Urinary bladder (tissue), 4 donors: ENCODE measurements around the gene TUT1. TPM values are rescaled to one million over a fixed set of nuclear protein-coding genes. Genes with fewer than 3 reads are reported as not detected.
A peak's percentile ranks its signal among the peaks of the same experiment; 100 is the strongest.
"Not testable (repeated sequence)": the region's sequence is repeated elsewhere in the genome, so short reads cannot be mapped to it uniquely, and the experiment has no call there.

Source experiments
- DNase-seq: peaks from one replicate; pipeline ENCODE4 v3.0.0-alpha.2; 2015; ENCODE audit errors: extremely low spot score
- H3K27ac ChIP-seq: one replicate; pipeline ENCODE4 v1.5.1; 2013; ENCODE audit warnings: low read depth, mild to moderate bottlenecking, moderate library complexity
- H3K36me3 ChIP-seq: one replicate; pipeline ENCODE4 v1.6.1; 2013; ENCODE audit warnings: mild to moderate bottlenecking, moderate library complexity; ENCODE audit not compliant: insufficient read depth
- H3K4me1 ChIP-seq: one replicate; pipeline ENCODE4 v1.6.1; 2013; ENCODE audit warnings: mild to moderate bottlenecking, moderate library complexity; ENCODE audit not compliant: insufficient read depth
- H3K4me3 ChIP-seq: one replicate; pipeline ENCODE4 v1.5.1; 2013; ENCODE audit warnings: low read depth, low read length
- WGBS: extraction: QIAGEN DNeasy Blood & Tissue Kit; methylation state at CpG from one replicate; pipeline ENCODE4 v1.1.7; 2013; 5-methylcytosine and 5-hydroxymethylcytosine counted together
- polyA plus RNA-seq: library from polyadenylated mRNA; stranded (reverse); fragments of 200-250 nt; gene quantifications from one replicate; pipeline ENCODE4 v1.2.3, GENCODE V29; 2013
- total RNA-seq: library from RNA; depleted of rRNA; stranded (reverse); fragments of >200 nt; gene quantifications from one replicate; pipeline ENCODE4 v1.2.3, GENCODE V29; 2014
- donor health status: healthy with polysubstance abuse.
- donor health status: healthy.

TUT1 gene, protein sequence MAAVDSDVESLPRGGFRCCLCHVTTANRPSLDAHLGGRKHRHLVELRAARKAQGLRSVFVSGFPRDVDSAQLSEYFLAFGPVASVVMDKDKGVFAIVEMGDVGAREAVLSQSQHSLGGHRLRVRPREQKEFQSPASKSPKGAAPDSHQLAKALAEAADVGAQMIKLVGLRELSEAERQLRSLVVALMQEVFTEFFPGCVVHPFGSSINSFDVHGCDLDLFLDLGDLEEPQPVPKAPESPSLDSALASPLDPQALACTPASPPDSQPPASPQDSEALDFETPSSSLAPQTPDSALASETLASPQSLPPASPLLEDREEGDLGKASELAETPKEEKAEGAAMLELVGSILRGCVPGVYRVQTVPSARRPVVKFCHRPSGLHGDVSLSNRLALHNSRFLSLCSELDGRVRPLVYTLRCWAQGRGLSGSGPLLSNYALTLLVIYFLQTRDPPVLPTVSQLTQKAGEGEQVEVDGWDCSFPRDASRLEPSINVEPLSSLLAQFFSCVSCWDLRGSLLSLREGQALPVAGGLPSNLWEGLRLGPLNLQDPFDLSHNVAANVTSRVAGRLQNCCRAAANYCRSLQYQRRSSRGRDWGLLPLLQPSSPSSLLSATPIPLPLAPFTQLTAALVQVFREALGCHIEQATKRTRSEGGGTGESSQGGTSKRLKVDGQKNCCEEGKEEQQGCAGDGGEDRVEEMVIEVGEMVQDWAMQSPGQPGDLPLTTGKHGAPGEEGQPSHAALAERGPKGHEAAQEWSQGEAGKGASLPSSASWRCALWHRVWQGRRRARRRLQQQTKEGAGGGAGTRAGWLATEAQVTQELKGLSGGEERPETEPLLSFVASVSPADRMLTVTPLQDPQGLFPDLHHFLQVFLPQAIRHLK
- 5.1 TPM for total RNA-seq
- 14.3 TPM for polyA plus RNA-seq

DNA sequence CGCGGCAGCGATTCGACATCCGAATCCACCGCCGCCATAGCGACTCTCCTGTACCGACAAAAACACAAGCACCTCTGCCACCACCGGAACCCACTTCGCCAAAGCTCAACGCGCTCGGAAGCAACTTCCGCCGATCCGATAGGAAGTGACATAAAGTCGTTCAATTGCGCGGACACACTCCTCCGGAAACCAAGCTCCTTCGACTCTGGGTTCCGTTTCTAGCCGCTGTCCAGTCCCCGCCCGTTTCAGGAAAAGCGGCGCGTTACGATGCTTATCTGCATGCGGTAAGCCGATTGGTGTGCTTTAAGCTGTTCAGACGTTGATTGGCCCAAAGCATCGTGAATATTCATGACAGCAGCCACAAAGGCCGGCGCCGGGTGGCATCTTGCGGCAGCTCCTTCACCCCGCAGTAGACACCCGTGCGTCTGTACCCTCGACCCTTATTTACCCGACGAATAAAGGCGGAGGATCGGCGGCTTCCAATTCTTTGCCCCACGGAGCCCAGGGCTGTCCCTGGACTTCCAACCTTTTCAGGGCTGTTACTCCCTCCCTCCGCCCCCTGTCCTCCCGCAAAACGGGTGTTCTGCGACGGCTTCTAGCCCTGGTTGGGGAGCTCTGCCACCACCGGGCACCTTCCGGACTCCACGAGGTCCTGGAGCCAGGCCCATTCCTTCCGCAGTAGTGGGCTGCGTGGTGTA lies at the start of gene TUT1:
Gene TUT1 (minus strand): TSS at position 76 of the 698 bp plus-strand sequence. CDS start 38 bp downstream, at position 38.
- peaks cover 4% of the 10 kb centered on the region for H3K36me3 ChIP-seq
- H3K27ac ChIP-seq = peak within 1 kb of the TSS; percentile 90
- peak within 1 kb of the TSS; percentile 72 for H3K4me3 ChIP-seq
- under 1% methylated on average over 58 of the region's 58 CpGs for WGBS
- H3K4me1 ChIP-seq = no peaks in the 10 kb centered on the region
- peak; percentile 97 for DNase-seq

GRCh38 chr11:62632492-62632891 lies 41.2 kb upstream of the TUT1 start:
- Histone ChIP-seq H3K4me1 (no peaks in the 10 kb centered on the region), H3K4me3 (no peak overlapping the region), H3K27ac (no peak overlapping the region), H3K36me3 (peaks cover 22% of the 10 kb centered on the region)
- no peak for DNase-seq
- WGBS = 80% methylated on average over 6 of the region's 6 CpGs

GRCh38 chr11:62627713-62628112 lies 36.4 kb upstream of the TUT1 start:
- no peak overlapping the region for H3K4me3 ChIP-seq
- WGBS = 83% methylated on average over 3 of the region's 3 CpGs
- no peaks in the 10 kb centered on the region for H3K4me1 ChIP-seq
- H3K27ac ChIP-seq = no peak overlapping the region
- H3K36me3 ChIP-seq = peaks cover 17% of the 10 kb centered on the region
- no peak for DNase-seq

DNA sequence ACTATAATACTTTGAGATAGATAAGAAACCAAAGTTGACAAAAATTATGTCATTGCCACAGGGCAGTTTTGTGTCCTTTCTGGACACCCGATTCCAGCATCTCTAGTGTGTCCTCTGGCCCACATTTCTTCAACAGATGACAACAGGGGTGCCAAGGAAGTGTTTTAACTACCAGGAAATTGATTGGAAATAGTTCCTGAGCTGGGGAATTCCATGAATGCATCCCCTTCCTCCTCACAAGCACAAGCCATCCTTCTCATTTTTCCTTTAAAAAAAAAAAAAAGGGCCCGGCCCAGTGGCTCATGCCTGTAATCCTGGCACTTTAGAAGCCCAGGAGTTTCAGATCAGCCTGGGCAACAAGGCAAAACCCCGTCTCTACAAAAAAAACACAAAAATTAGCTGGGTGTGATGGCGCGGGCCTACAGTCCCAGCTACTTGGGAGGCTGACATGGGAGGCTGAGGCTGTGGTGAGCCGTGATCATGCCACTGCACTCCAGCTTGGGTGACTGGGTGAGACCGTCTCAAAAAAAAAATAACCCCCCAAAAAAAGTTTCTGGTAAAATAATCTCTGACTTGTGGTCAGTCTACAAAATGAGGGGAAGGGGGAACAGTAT lies 31.3 kb upstream of the TUT1 start:
- Histone ChIP-seq H3K4me1 (no peaks in the 10 kb centered on the region), H3K4me3 (no peak overlapping the region), H3K36me3 (peaks cover 4% of the 10 kb centered on the region), H3K27ac (peak overlapping the region; percentile 41)
- DNase-seq = no peak
- 84% methylated on average over 7 of the region's 7 CpGs for WGBS

- Histone ChIP-seq H3K4me1 (no peaks in the 10 kb centered on the region), H3K4me3 (peak within 1 kb of the TSS; percentile 60), H3K36me3 (peaks cover 4% of the 10 kb centered on the region), H3K27ac (peak within 1 kb of the TSS; percentile 81)
- 1% methylated on average over 77 of the region's 77 CpGs for WGBS
- peak; percentile 92 for DNase-seq
Measured at GRCh38 chr11:62621567-62622470, 30.5 kb upstream of the TUT1 start, which contains the start of gene B3GAT3. Gene B3GAT3, minus strand, starts transcription at chr11:62621986. Its CDS starts 39 bp downstream, at chr11:62621947.

GRCh38 chr11:62621027-62621566 lies 29.8 kb upstream of the TUT1 start:
- 27% methylated on average over 8 of the region's 8 CpGs for WGBS
- Histone ChIP-seq H3K4me1 (no peaks in the 10 kb centered on the region), H3K27ac (peak overlapping the region; percentile 81), H3K36me3 (peaks cover under 1% of the 10 kb centered on the region), H3K4me3 (peak overlapping the region; percentile 60)
- no peak for DNase-seq

GRCh38 chr11:62616957-62617356 lies 25.6 kb upstream of the TUT1 start:
- H3K4me3 ChIP-seq, H3K36me3 ChIP-seq, H3K27ac ChIP-seq, DNase-seq, H3K4me1 ChIP-seq: not testable (repeated sequence)
- 92% methylated on average over 14 of the region's 14 CpGs for WGBS

- no peaks in the 10 kb centered on the region for H3K4me1 ChIP-seq
- no peak for DNase-seq
- no peak overlapping the region for H3K27ac ChIP-seq
- WGBS = 89% methylated on average over 7 of the region's 7 CpGs
- no peaks in the 10 kb centered on the region for H3K36me3 ChIP-seq
- no peak overlapping the region for H3K4me3 ChIP-seq
Measured at GRCh38 chr11:62615521-62615920, 24.2 kb upstream of the TUT1 start.

- H3K4me1 ChIP-seq = no peaks in the 10 kb centered on the region
- H3K36me3 ChIP-seq = no peaks in the 10 kb centered on the region
- DNase-seq = no peak
- 72% methylated on average over 8 of the region's 8 CpGs for WGBS
- H3K27ac ChIP-seq = no peak overlapping the region
- no peak overlapping the region for H3K4me3 ChIP-seq
Measured at GRCh38 chr11:62614275-62614674, 23.0 kb upstream of the TUT1 start.

DNA sequence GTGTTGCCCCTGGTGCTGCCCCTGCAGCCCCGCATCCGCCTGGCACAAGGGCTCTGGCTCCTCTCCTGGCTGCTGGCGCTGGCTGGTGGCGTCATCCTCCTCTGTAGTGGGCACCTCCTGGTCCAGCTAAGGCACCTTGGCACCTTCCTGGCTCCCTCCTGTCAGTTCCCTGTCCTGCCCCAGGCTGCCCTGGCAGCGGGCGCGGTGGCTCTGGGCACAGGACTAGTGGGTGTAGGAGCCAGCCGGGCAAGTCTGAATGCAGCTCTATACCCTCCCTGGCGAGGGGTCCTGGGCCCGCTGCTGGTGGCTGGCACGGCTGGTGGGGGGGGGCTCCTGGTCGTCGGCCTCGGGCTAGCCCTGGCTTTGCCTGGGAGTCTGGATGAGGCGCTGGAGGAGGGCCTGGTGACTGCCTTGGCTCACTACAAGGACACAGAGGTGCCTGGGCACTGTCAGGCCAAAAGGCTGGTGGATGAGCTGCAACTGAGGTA lies 22.0 kb upstream of the TUT1 start:
- no peaks in the 10 kb centered on the region for H3K36me3 ChIP-seq
- 54% methylated on average over 15 of the region's 15 CpGs for WGBS
- H3K27ac ChIP-seq = peak overlapping the region; percentile 91
- no peaks in the 10 kb centered on the region for H3K4me1 ChIP-seq
- H3K4me3 ChIP-seq = no peak overlapping the region
- no peak for DNase-seq

- H3K27ac ChIP-seq = peak within 1 kb of the TSS; percentile 91
- H3K4me1 ChIP-seq = no peaks in the 10 kb centered on the region
- H3K36me3 ChIP-seq = no peaks in the 10 kb centered on the region
- no peak for DNase-seq
- peak within 1 kb of the TSS; percentile 69 for H3K4me3 ChIP-seq
- WGBS = 3% methylated on average over 88 of the region's 91 CpGs
Measured at GRCh38 chr11:62612366-62613290, 21.3 kb upstream of the TUT1 start, which contains the start of the genes EML3 and ROM1. Gene EML3, minus strand, starts transcription at chr11:62612775. Its CDS starts 318 bp downstream, at chr11:62612457. Gene ROM1, plus strand, starts transcription at chr11:62613257. Its CDS starts 25 bp downstream, at chr11:62613282.
